ENCODE data around the gene GCNA.
A peak's percentile ranks its signal among the peaks of the same experiment; 100 is the strongest.

The GCNA gene

GRCh38 chrX:71542825-71543224, 35.4 kb upstream of the GCNA start:
- Histone ChIP-seq H3K9me3 (ENCODE audit: insufficient read depth, low read depth, low read length) (no peaks in the 10 kb centered on the region), H3K36me3 (ENCODE audit: insufficient read depth, low read length) (peaks cover 72% of the 10 kb centered on the region; the same call in 1 of the 2 replicates), H4K20me1 (ENCODE audit: insufficient read depth, low read length, poor library complexity, severe bottlenecking) (peaks cover 95% of the 10 kb centered on the region), H3F3A (ENCODE audit: low read depth) (no peaks in the 10 kb centered on the region), H3K9me2 (replicated peaks; ENCODE audit: low read depth, low read length) (no peaks in the 10 kb centered on the region), H3K9ac (ENCODE audit: low read depth, low read length, poor library complexity, severe bottlenecking) (no peak overlapping the region), H3K79me2 (ENCODE audit: insufficient read depth, low read length) (peaks cover 98% of the 10 kb centered on the region), H3K27me3 (ENCODE audit: insufficient read depth, low read length, poor library complexity, severe bottlenecking) (no peaks in the 10 kb centered on the region), H3K4me1 (ENCODE audit: insufficient read depth, low read length, poor library complexity, severe bottlenecking) (peaks cover 27% of the 10 kb centered on the region), H2AFZ (ENCODE audit: low read length) (no peak overlapping the region), H3K4me3 (ENCODE audit: low read length, poor library complexity, severe bottlenecking) (peak overlapping the region; percentile 88), H3K4me2 (ENCODE audit: low read depth, low read length, poor library complexity, severe bottlenecking) (peak overlapping the region; percentile 93)
- no peak for TF ChIP-seq CTCF (conservative IDR thresholded peaks at IDR 0.05; ENCODE audit: low read length)
- TF ChIP-seq EZH2phosphoT487 (IDR thresholded peaks at IDR 0.05; ENCODE audit: borderline replicate concordance) = no peak

- H3K9me3 ChIP-seq (ENCODE audit: insufficient read depth, low read depth, low read length) = no peaks in the 10 kb centered on the region
- H3K9ac ChIP-seq (ENCODE audit: low read depth, low read length, poor library complexity, severe bottlenecking) = no peak overlapping the region
- no peaks in the 10 kb centered on the region for H3K9me2 ChIP-seq (replicated peaks; ENCODE audit: low read depth, low read length)
- peak overlapping the region; percentile 93 for H3K4me2 ChIP-seq (ENCODE audit: low read depth, low read length, poor library complexity, severe bottlenecking)
- peaks cover 73% of the 10 kb centered on the region; the same call in 1 of the 2 replicates for H3K36me3 ChIP-seq (ENCODE audit: insufficient read depth, low read length)
- peaks cover 94% of the 10 kb centered on the region for H4K20me1 ChIP-seq (ENCODE audit: insufficient read depth, low read length, poor library complexity, severe bottlenecking)
- H2AFZ ChIP-seq (ENCODE audit: low read length) = no peak overlapping the region
- TF ChIP-seq CTCF (conservative IDR thresholded peaks at IDR 0.05; ENCODE audit: low read length) = no peak
- no peak for TF ChIP-seq EZH2phosphoT487 (IDR thresholded peaks at IDR 0.05; ENCODE audit: borderline replicate concordance)
- peak overlapping the region; percentile 88 for H3K4me3 ChIP-seq (ENCODE audit: low read length, poor library complexity, severe bottlenecking)
- no peaks in the 10 kb centered on the region for H3K27me3 ChIP-seq (ENCODE audit: insufficient read depth, low read length, poor library complexity, severe bottlenecking)
- H3K79me2 ChIP-seq (ENCODE audit: insufficient read depth, low read length) = peaks cover 98% of the 10 kb centered on the region
- no peaks in the 10 kb centered on the region for H3F3A ChIP-seq (ENCODE audit: low read depth)
- H3K4me1 ChIP-seq (ENCODE audit: insufficient read depth, low read length, poor library complexity, severe bottlenecking) = peaks cover 22% of the 10 kb centered on the region
Measured at GRCh38 chrX:71543316-71543715, 34.9 kb upstream of the GCNA start.

GRCh38 chrX:71545364-71545763, 32.9 kb upstream of the GCNA start:
- H3K4me3 ChIP-seq (ENCODE audit: low read length, poor library complexity, severe bottlenecking) = no peak overlapping the region
- TF ChIP-seq CTCF (conservative IDR thresholded peaks at IDR 0.05; ENCODE audit: low read length) (no peak), EZH2phosphoT487 (IDR thresholded peaks at IDR 0.05; ENCODE audit: borderline replicate concordance) (no peak)
- no peaks in the 10 kb centered on the region for H3F3A ChIP-seq (ENCODE audit: low read depth)
- peaks cover 76% of the 10 kb centered on the region; the same call in 1 of the 2 replicates for H3K36me3 ChIP-seq (ENCODE audit: insufficient read depth, low read length)
- peaks cover 84% of the 10 kb centered on the region for H4K20me1 ChIP-seq (ENCODE audit: insufficient read depth, low read length, poor library complexity, severe bottlenecking)
- H3K79me2 ChIP-seq (ENCODE audit: insufficient read depth, low read length) = peaks cover 94% of the 10 kb centered on the region
- peaks cover 12% of the 10 kb centered on the region for H3K4me1 ChIP-seq (ENCODE audit: insufficient read depth, low read length, poor library complexity, severe bottlenecking)
- no peak overlapping the region for H3K4me2 ChIP-seq (ENCODE audit: low read depth, low read length, poor library complexity, severe bottlenecking)
- H3K9me2 ChIP-seq (replicated peaks; ENCODE audit: low read depth, low read length) = no peaks in the 10 kb centered on the region
- no peaks in the 10 kb centered on the region for H3K27me3 ChIP-seq (ENCODE audit: insufficient read depth, low read length, poor library complexity, severe bottlenecking)
- no peaks in the 10 kb centered on the region for H3K9me3 ChIP-seq (ENCODE audit: insufficient read depth, low read depth, low read length)
- no peak overlapping the region for H2AFZ ChIP-seq (ENCODE audit: low read length)
- no peak overlapping the region for H3K9ac ChIP-seq (ENCODE audit: low read depth, low read length, poor library complexity, severe bottlenecking)

All from Loucy (cell line).